Liver (tissue), 9 donors: ENCODE measurements around the gene FGFR3. TPM values are rescaled to one million over a fixed set of nuclear protein-coding genes. Genes with fewer than 3 reads are reported as not detected.
"Not testable (repeated sequence)": the region's sequence is repeated elsewhere in the genome, so short reads cannot be mapped to it uniquely, and the experiment has no call there.

Experiments used
- DNase-seq: peaks from one replicate; pipeline ENCODE4 v3.0.0-alpha.2; 2017; ENCODE audit warnings: low spot score
- H3K27ac ChIP-seq, 2 donors: one replicate each; pipeline ENCODE4 v1.7.0; 2013; ENCODE audit warnings: inconsistent platforms in 2 of 2, low read length in 2 of 2, control low read depth in 1 of 2, low read depth in 1 of 2, mild to moderate bottlenecking in 1 of 2
- H3K27me3 ChIP-seq, 4 donors: one replicate each; pipeline versions ENCODE4 v1.6.1 to v1.7.0; 2013; ENCODE audit warnings: low read length in 3 of 4, inconsistent platforms in 1 of 4, mild to moderate bottlenecking in 1 of 4, moderate library complexity in 1 of 4; ENCODE audit not compliant: control insufficient read depth in 4 of 4, insufficient read depth in 4 of 4
- H3K36me3 ChIP-seq, 4 donors: one replicate each; pipeline versions ENCODE4 v1.6.1 to v1.7.0; 2013; ENCODE audit warnings: low read length in 3 of 4, mild to moderate bottlenecking in 3 of 4, low read depth in 1 of 4, moderate library complexity in 1 of 4; ENCODE audit not compliant: control insufficient read depth in 4 of 4, insufficient read depth in 3 of 4
- H3K4me1 ChIP-seq, 4 donors: one replicate each; pipeline versions ENCODE4 v1.6.1 to v1.7.0; 2013; ENCODE audit warnings: low read length in 3 of 4, mild to moderate bottlenecking in 3 of 4, moderate library complexity in 1 of 4; ENCODE audit not compliant: control insufficient read depth in 4 of 4, insufficient read depth in 4 of 4
- H3K4me3 ChIP-seq, 3 donors: one replicate each; pipeline versions ENCODE4 v1.6.1 to v1.7.0; 2013; ENCODE audit warnings: low read length in 3 of 3, control low read depth in 1 of 3, low read depth in 1 of 3, mild to moderate bottlenecking in 1 of 3
- H3K9ac ChIP-seq, 2 donors: one replicate each; pipeline ENCODE4 v1.7.0; 2013; ENCODE audit warnings: low read length in 2 of 2, mild to moderate bottlenecking in 2 of 2, moderate library complexity in 2 of 2, control low read depth in 1 of 2, low read depth in 1 of 2
- H3K9me3 ChIP-seq, 4 donors: one replicate each; pipeline versions ENCODE4 v1.6.1 to v1.7.0; 2013; ENCODE audit warnings: low read length in 3 of 4; ENCODE audit not compliant: control insufficient read depth in 4 of 4
- ATF3 ChIP-seq: IDR thresholded peaks from 2 replicates; pipeline ENCODE4 v1.6.1; 2016; ENCODE audit warnings: antibody characterized with exemption
- CTCF ChIP-seq: fragments of 150-350 bp; IDR thresholded peaks from 2 replicates; pipeline ENCODE4 v1.5.1; 2017; ENCODE audit warnings: improper control_type of control experiment, low read depth, low read length; ENCODE audit not compliant: missing input control
- EGR1 ChIP-seq, 2 donors: IDR thresholded peaks; 2 replicates each; pipeline ENCODE4 v1.6.1; 2016 to 2018; ENCODE audit warnings: antibody characterized with exemption in 2 of 2, low read depth in 2 of 2
- FOXA1 ChIP-seq: IDR thresholded peaks from 2 replicates; pipeline ENCODE4 v1.6.1; 2016; ENCODE audit warnings: antibody characterized with exemption
- FOXA2 ChIP-seq: IDR thresholded peaks from 2 replicates; pipeline ENCODE4 v1.6.1; 2016; ENCODE audit warnings: antibody characterized with exemption
- GABPA ChIP-seq, 2 donors: IDR thresholded peaks in 1 of 2; conservative IDR thresholded peaks in 1 of 2; 2 replicates each; pipeline ENCODE4 v1.6.1; 2016; ENCODE audit warnings: antibody characterized with exemption in 2 of 2, mild to moderate bottlenecking in 1 of 2, moderate library complexity in 1 of 2
- HNF4A ChIP-seq, 2 donors: conservative IDR thresholded peaks; 2 replicates each; pipeline ENCODE4 v1.6.1; 2016; ENCODE audit warnings: antibody characterized with exemption in 2 of 2, mild to moderate bottlenecking in 2 of 2
- HNF4G ChIP-seq: IDR thresholded peaks from 2 replicates; pipeline ENCODE4 v1.6.1; 2016; ENCODE audit warnings: antibody characterized with exemption
- JUND ChIP-seq, 2 donors: IDR thresholded peaks; 2 replicates each; pipeline ENCODE4 v1.6.1; 2016; ENCODE audit warnings: antibody characterized with exemption in 2 of 2
- MAX ChIP-seq: IDR thresholded peaks from 2 replicates; pipeline ENCODE4 v1.6.1; 2016; ENCODE audit warnings: antibody characterized with exemption
- NR2F2 ChIP-seq: IDR thresholded peaks from 2 replicates; pipeline ENCODE4 v1.6.1; 2016; ENCODE audit warnings: antibody characterized with exemption
- RAD21 ChIP-seq, 2 donors: IDR thresholded peaks; 2 replicates each; pipeline ENCODE4 v1.6.1; 2016; ENCODE audit warnings: antibody characterized with exemption in 2 of 2, mild to moderate bottlenecking in 2 of 2
- REST ChIP-seq: IDR thresholded peaks from 2 replicates; pipeline ENCODE4 v1.6.1; 2016; ENCODE audit warnings: antibody characterized with exemption, mild to moderate bottlenecking
- RXRA ChIP-seq, 2 donors: IDR thresholded peaks; 2 replicates each; pipeline ENCODE4 v1.6.1; 2017 to 2018; ENCODE audit warnings: antibody characterized with exemption in 2 of 2, mild to moderate bottlenecking in 1 of 2
- SP1 ChIP-seq: IDR thresholded peaks from 2 replicates; pipeline ENCODE4 v1.6.1; 2018; ENCODE audit warnings: antibody characterized with exemption, mild to moderate bottlenecking
- TAF1 ChIP-seq: conservative IDR thresholded peaks from 2 replicates; pipeline ENCODE4 v1.6.1; 2016; ENCODE audit warnings: antibody characterized with exemption, mild to moderate bottlenecking
- YY1 ChIP-seq: IDR thresholded peaks from 2 replicates; pipeline ENCODE4 v1.6.1; 2016; ENCODE audit warnings: antibody characterized with exemption, mild to moderate bottlenecking
- ZBTB33 ChIP-seq: IDR thresholded peaks from 2 replicates; pipeline ENCODE4 v1.6.1; 2016; ENCODE audit warnings: antibody characterized with exemption
- WGBS: extraction: QIAGEN DNeasy Blood & Tissue Kit; methylation state at CpG from one replicate; pipeline ENCODE4 v1.1.7; 2013; 5-methylcytosine and 5-hydroxymethylcytosine counted together
- polyA plus RNA-seq, 2 donors: library from polyadenylated mRNA; stranded (reverse) in 1 of 2; unstranded in 1 of 2; fragments of 200-250 nt in 1 of 2; fragments of >200 nt in 1 of 2; fragmentation: Nextera tagmentation in 1 of 2; extraction: Ambion mirVana in 1 of 2; gene quantifications; one replicate each; pipeline versions ENCODE4 v1.2.1 to v1.2.3, GENCODE V29; 2013 to 2015
- total RNA-seq, 2 donors: library from RNA; depleted of rRNA; stranded (reverse); fragments of >200 nt; gene quantifications; one replicate each; pipeline ENCODE4 v1.2.3, GENCODE V29; 2014
- donor health status: healthy.
- donor health status: healthy.
- donor health status: healthy.
- donor health status: healthy.
- donor health status: healthy.

FGFR3 gene
- total and polyA plus RNA-seq, 4 donors: 5.6 to 40.0 (median 29.1) TPM

GRCh38 chr4:1843852-1844251 is 50.8 kb downstream of the FGFR3 start:
- DNase-seq: no peak
- H3K4me3 ChIP-seq: no peak overlapping the region
- 79% methylated on average over 10 of the region's 10 CpGs for WGBS
- no peaks in the 10 kb centered on the region for H3K27me3 ChIP-seq
- peaks cover 16 to 48% (median 24%) of the 10 kb centered on the region in 4 donors for H3K36me3 ChIP-seq
- no peaks in the 10 kb centered on the region for H3K4me1 ChIP-seq
- no peak overlapping the region for H3K9ac ChIP-seq
- H3K27ac ChIP-seq: no peak overlapping the region
- H3K9me3 ChIP-seq: no peaks in the 10 kb centered on the region
- no peak for TF ChIP-seq NR2F2
- TF ChIP-seq HNF4A (conservative IDR thresholded peaks at IDR 0.05): no peak
- no peak for TF ChIP-seq GABPA (IDR thresholded peaks at IDR 0.05 in 1 of 2, conservative IDR thresholded peaks at IDR 0.05 in 1 of 2)
- TF ChIP-seq REST: no peak
- TF ChIP-seq YY1: no peak
- TF ChIP-seq HNF4G: no peak
- TF ChIP-seq FOXA2: no peak
- TF ChIP-seq ATF3: no peak
- TF ChIP-seq RAD21 (IDR thresholded peaks at IDR 0.05): no peak
- TF ChIP-seq ZBTB33: no peak
- no peak for TF ChIP-seq CTCF
- no peak for TF ChIP-seq MAX
- TF ChIP-seq TAF1: no peak
- TF ChIP-seq EGR1 (IDR thresholded peaks at IDR 0.05; ENCODE audit: low read depth in 2 of 2): no peak
- TF ChIP-seq SP1: no peak
- TF ChIP-seq JUND (IDR thresholded peaks at IDR 0.05): no peak
- no peak for TF ChIP-seq FOXA1
- TF ChIP-seq RXRA (IDR thresholded peaks at IDR 0.05): no peak

GRCh38 chr4:1844618-1845017 is 51.5 kb downstream of the FGFR3 start:
- WGBS: 96% methylated on average over 10 of the region's 10 CpGs
- H3K4me3 ChIP-seq, H3K27me3 ChIP-seq, H3K27ac ChIP-seq, H3K9me3 ChIP-seq, H3K9ac ChIP-seq, DNase-seq, H3K4me1 ChIP-seq: not testable (repeated sequence)
- H3K36me3 ChIP-seq: peaks cover 11 to 41% (median 19%) of the 10 kb centered on the region in 4 donors
